GM18870 (cell line): ENCODE data around the gene CCDC107.

ENCODE experiments used
- ATAC-seq: cut with Tn5 transposase; IDR thresholded peaks from one replicate; pipeline ENCODE4 v1.9.1; 2021; ENCODE audit warnings: moderate library complexity; ENCODE audit not compliant: unreplicated experiment

CCDC107 gene

GRCh38 chr9:35700031-35700430, 41.9 kb downstream of the CCDC107 start:
- no peak for ATAC-seq

- ATAC-seq = no peak
Measured at GRCh38 chr9:35700942-35701341, 42.9 kb downstream of the CCDC107 start.

- no peak for ATAC-seq
Measured at GRCh38 chr9:35702696-35703095, 44.6 kb downstream of the CCDC107 start.

- no peak for ATAC-seq
Measured at GRCh38 chr9:35703906-35704672, 46.0 kb downstream of the CCDC107 start.

- no peak for ATAC-seq
Measured at GRCh38 chr9:35705372-35705771, 47.3 kb downstream of the CCDC107 start.

- no peak for ATAC-seq
Measured at GRCh38 chr9:35705836-35706430, 47.8 kb downstream of the CCDC107 start.

- ATAC-seq = no peak
Measured at GRCh38 chr9:35706951-35707350, 48.9 kb downstream of the CCDC107 start.

- no peak for ATAC-seq
Measured at GRCh38 chr9:35708146-35708545, 50.1 kb downstream of the CCDC107 start.

GRCh38 chr9:35710818-35711500, 52.9 kb downstream of the CCDC107 start:
- no peak for ATAC-seq
